Mammary epithelial cell (primary cell): ENCODE data around the gene MMS19.

Experiments used
- CTCF ChIP-seq, 2 donors: IDR thresholded peaks in 1 of 2; conservative IDR thresholded peaks in 1 of 2; 2 replicates each; pipeline ENCODE4 v1.5.1; 2011 to 2012; ENCODE audit warnings: inconsistent platforms in 2 of 2, low read length in 2 of 2, mild to moderate bottlenecking in 2 of 2, control low read depth in 1 of 2, low read depth in 1 of 2; ENCODE audit not compliant: insufficient read depth in 1 of 2; ENCODE audit errors: extremely low read depth in 1 of 2
- EZH2 ChIP-seq: IDR thresholded peaks from 2 replicates; pipeline ENCODE4 v1.6.1; 2012; ENCODE audit warnings: low read length, inconsistent platforms, borderline replicate concordance

- no peak for TF ChIP-seq CTCF (conservative IDR thresholded peaks at IDR 0.05 in 1 of 2, IDR thresholded peaks at IDR 0.05 in 1 of 2; ENCODE audit: extremely low read depth in 1 of 2, insufficient read depth in 1 of 2, low read depth in 1 of 2, low read length in 2 of 2)
- no peak for TF ChIP-seq EZH2
These were observed 35.9 kb downstream of the MMS19 start for GRCh38 chr10:97462309-97462708.
